ENCODE data around the gene MYDGF. TPM values are rescaled to one million over a fixed set of nuclear protein-coding genes. Genes with fewer than 3 reads are reported as not detected.
A peak's percentile ranks its signal among the peaks of the same experiment; 100 is the strongest.

Gene MYDGF
- total and polyA plus RNA-seq, 2 of the 13 experiments (the other 11 are each of a cell fraction or from before 2014, with no cell fraction given) = 116 to 198 TPM

DNA sequence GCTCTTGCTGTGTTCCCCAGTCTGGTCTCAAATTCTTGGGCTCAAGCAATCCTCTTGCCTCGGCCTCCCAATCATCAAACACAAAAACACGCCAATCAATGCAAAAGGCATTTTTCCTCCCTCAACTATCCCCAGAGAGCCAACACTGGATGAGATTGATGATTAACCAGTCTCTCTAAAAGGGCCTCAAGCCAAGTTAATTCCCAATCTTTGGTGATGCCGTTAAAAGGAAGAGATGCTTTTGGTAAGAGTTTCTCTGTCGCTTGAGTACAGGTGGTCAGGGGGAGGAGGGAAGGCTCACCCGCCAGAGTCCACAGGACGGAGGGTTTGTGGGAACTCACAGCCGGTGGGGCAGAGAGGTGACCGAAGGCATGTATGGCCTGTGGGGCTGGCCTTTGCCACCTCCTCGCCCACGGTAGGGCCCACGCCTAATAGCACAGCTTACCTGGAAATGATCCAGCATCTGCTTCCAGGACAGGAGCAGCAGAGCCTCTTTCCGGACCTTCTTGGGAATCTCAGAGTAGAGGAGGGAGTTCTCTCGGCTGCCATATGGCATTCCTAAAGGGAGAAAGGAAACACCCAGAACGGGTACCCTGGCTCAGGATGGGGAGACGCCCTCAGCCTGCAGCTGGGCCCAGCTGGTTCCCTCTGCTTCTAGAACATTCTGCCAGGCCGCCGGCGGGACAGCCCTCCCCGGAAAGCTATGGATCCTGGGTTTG lies 35.4 kb upstream of the MYDGF start (continued):
- TF ChIP-seq, protein P1, sequence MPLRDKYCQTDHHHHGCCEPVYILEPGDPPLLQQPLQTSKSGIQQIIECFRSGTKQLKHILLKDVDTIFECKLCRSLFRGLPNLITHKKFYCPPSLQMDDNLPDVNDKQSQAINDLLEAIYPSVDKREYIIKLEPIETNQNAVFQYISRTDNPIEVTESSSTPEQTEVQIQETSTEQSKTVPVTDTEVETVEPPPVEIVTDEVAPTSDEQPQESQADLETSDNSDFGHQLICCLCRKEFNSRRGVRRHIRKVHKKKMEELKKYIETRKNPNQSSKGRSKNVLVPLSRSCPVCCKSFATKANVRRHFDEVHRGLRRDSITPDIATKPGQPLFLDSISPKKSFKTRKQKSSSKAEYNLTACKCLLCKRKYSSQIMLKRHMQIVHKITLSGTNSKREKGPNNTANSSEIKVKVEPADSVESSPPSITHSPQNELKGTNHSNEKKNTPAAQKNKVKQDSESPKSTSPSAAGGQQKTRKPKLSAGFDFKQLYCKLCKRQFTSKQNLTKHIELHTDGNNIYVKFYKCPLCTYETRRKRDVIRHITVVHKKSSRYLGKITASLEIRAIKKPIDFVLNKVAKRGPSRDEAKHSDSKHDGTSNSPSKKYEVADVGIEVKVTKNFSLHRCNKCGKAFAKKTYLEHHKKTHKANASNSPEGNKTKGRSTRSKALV (CRISPR knock-in tag; IDR thresholded peaks at IDR 0.05) = no peak
- TF ChIP-seq U2AF2 (IDR thresholded peaks at IDR 0.05; ENCODE audit: low read depth, low read length) (no peak), YEATS4 (CRISPR knock-in tag; IDR thresholded peaks at IDR 0.05; ENCODE audit: borderline replicate concordance) (peak; percentile 59), JUND (CRISPR knock-in tag; IDR thresholded peaks at IDR 0.05) (peak; percentile 16; the same call in 1 of the 2 replicates), TEAD2 (CRISPR knock-in tag; IDR thresholded peaks at IDR 0.05) (no peak), ZNF546 (CRISPR knock-in tag; conservative IDR thresholded peaks at IDR 0.05) (no peak), RARG (CRISPR knock-in tag; IDR thresholded peaks at IDR 0.05; ENCODE audit: low read depth) (no peak), ZSCAN20 (CRISPR knock-in tag; IDR thresholded peaks at IDR 0.05; ENCODE audit: borderline replicate concordance) (no peak), ZNF33A (CRISPR knock-in tag; IDR thresholded peaks at IDR 0.05; ENCODE audit: borderline replicate concordance) (no peak), BORCS8-MEF2B (CRISPR knock-in tag; IDR thresholded peaks at IDR 0.05) (no peak), ZNF674 (CRISPR knock-in tag; IDR thresholded peaks at IDR 0.05; ENCODE audit: low read depth) (no peak), POLR2AphosphoS2 (IDR thresholded peaks at IDR 0.05; ENCODE audit: low read depth, low read length) (no peak), ZNF780A (CRISPR knock-in tag; IDR thresholded peaks at IDR 0.05) (no peak)
- TF ChIP-seq, protein P2, sequence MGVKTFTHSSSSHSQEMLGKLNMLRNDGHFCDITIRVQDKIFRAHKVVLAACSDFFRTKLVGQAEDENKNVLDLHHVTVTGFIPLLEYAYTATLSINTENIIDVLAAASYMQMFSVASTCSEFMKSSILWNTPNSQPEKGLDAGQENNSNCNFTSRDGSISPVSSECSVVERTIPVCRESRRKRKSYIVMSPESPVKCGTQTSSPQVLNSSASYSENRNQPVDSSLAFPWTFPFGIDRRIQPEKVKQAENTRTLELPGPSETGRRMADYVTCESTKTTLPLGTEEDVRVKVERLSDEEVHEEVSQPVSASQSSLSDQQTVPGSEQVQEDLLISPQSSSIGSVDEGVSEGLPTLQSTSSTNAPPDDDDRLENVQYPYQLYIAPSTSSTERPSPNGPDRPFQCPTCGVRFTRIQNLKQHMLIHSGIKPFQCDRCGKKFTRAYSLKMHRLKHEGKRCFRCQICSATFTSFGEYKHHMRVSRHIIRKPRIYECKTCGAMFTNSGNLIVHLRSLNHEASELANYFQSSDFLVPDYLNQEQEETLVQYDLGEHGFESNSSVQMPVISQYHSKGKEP (CRISPR knock-in tag; IDR thresholded peaks at IDR 0.05) = no peak
- TF ChIP-seq, protein P3, sequence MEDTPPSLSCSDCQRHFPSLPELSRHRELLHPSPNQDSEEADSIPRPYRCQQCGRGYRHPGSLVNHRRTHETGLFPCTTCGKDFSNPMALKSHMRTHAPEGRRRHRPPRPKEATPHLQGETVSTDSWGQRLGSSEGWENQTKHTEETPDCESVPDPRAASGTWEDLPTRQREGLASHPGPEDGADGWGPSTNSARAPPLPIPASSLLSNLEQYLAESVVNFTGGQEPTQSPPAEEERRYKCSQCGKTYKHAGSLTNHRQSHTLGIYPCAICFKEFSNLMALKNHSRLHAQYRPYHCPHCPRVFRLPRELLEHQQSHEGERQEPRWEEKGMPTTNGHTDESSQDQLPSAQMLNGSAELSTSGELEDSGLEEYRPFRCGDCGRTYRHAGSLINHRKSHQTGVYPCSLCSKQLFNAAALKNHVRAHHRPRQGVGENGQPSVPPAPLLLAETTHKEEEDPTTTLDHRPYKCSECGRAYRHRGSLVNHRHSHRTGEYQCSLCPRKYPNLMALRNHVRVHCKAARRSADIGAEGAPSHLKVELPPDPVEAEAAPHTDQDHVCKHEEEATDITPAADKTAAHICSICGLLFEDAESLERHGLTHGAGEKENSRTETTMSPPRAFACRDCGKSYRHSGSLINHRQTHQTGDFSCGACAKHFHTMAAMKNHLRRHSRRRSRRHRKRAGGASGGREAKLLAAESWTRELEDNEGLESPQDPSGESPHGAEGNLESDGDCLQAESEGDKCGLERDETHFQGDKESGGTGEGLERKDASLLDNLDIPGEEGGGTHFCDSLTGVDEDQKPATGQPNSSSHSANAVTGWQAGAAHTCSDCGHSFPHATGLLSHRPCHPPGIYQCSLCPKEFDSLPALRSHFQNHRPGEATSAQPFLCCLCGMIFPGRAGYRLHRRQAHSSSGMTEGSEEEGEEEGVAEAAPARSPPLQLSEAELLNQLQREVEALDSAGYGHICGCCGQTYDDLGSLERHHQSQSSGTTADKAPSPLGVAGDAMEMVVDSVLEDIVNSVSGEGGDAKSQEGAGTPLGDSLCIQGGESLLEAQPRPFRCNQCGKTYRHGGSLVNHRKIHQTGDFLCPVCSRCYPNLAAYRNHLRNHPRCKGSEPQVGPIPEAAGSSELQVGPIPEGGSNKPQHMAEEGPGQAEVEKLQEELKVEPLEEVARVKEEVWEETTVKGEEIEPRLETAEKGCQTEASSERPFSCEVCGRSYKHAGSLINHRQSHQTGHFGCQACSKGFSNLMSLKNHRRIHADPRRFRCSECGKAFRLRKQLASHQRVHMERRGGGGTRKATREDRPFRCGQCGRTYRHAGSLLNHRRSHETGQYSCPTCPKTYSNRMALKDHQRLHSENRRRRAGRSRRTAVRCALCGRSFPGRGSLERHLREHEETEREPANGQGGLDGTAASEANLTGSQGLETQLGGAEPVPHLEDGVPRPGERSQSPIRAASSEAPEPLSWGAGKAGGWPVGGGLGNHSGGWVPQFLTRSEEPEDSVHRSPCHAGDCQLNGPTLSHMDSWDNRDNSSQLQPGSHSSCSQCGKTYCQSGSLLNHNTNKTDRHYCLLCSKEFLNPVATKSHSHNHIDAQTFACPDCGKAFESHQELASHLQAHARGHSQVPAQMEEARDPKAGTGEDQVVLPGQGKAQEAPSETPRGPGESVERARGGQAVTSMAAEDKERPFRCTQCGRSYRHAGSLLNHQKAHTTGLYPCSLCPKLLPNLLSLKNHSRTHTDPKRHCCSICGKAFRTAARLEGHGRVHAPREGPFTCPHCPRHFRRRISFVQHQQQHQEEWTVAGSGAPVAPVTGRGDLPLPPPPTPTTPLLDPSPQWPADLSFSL (CRISPR knock-in tag; IDR thresholded peaks at IDR 0.05) = no peak
- TF ChIP-seq, protein P4, sequence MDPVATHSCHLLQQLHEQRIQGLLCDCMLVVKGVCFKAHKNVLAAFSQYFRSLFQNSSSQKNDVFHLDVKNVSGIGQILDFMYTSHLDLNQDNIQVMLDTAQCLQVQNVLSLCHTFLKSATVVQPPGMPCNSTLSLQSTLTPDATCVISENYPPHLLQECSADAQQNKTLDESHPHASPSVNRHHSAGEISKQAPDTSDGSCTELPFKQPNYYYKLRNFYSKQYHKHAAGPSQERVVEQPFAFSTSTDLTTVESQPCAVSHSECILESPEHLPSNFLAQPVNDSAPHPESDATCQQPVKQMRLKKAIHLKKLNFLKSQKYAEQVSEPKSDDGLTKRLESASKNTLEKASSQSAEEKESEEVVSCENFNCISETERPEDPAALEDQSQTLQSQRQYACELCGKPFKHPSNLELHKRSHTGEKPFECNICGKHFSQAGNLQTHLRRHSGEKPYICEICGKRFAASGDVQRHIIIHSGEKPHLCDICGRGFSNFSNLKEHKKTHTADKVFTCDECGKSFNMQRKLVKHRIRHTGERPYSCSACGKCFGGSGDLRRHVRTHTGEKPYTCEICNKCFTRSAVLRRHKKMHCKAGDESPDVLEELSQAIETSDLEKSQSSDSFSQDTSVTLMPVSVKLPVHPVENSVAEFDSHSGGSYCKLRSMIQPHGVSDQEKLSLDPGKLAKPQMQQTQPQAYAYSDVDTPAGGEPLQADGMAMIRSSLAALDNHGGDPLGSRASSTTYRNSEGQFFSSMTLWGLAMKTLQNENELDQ (CRISPR knock-in tag; IDR thresholded peaks at IDR 0.05; ENCODE audit: borderline replicate concordance) = no peak

Data from HepG2 (cell line).